PC-3 (cell line): ENCODE results near the gene GHITM.

ENCODE experiments used
- CTCF ChIP-seq: fragments of 300-600 bp; sonication (generic); conservative IDR thresholded peaks from 2 replicates; pipeline ENCODE4 v1.5.1; 2017; ENCODE audit warnings: antibody characterized with exemption, low read depth, mild to moderate bottlenecking, low read length
- EZH2 ChIP-seq: fragments of 300-600 bp; sonication (generic); IDR thresholded peaks from one replicate; pipeline ENCODE4 v1.6.1; 2017; ENCODE audit warnings: antibody characterized with exemption, mild to moderate bottlenecking, low read length; ENCODE audit not compliant: unreplicated experiment
- EZH2phosphoT487 ChIP-seq: fragments of 300-600 bp; sonication (generic); IDR thresholded peaks from 2 replicates; pipeline ENCODE4 v1.6.1; 2018; ENCODE audit warnings: mild to moderate bottlenecking, antibody characterized with exemption, low read length, borderline replicate concordance

GRCh38 chr10:84117686-84118394, 21.5 kb upstream of the GHITM start:
- TF ChIP-seq CTCF (no peak), EZH2phosphoT487 (no peak), EZH2 (no peak)
